K562 (cell line): Measurements from ENCODE around the gene SKAP2. TPM values are rescaled to one million over a fixed set of nuclear protein-coding genes. Genes with fewer than 3 reads are reported as not detected.

Experiments used
- ATAC-seq: fragments of 200-7000 bp; cut with Tn5 transposase; 3 replicates; pipeline ENCODE4 v1.9.1; 2020; ENCODE audit warnings: moderate library complexity
- BruUV-seq: library from RNA; stranded (reverse); fragments of 400-500 nt; replicated peaks from 2 replicates; lab custom pipeline; 2021; lab: Mats Ljungman, UMichigan
- CTCF ChIA-PET: fragments of 300-600 bp; formaldehyde crosslinking; extraction: SDS; loops from one replicate; lab custom pipeline; 2021; ENCODE audit warnings: low intra/inter-chr PET ratio; lab: Yijun Ruan, JAX
- POLR2A ChIA-PET: fragments of 300-600, 350-650 bp; sonication (Branson Sonifier 250); formaldehyde crosslinking; extraction: SDS; loops from one replicate; lab custom pipeline; 2021; ENCODE audit warnings: antibody characterized with exemption, inconsistent platforms; lab: Yijun Ruan, JAX
- DNase-seq, 4 experiments: peaks; one replicate each; pipeline versions ENCODE4 v3.0.0 to v3.0.0-alpha.2; 2011 to 2018; ENCODE audit warnings: low spot score in 3 of 4, mixed read lengths in 3 of 4; ENCODE audit errors: extremely low read depth in 1 of 4
- FAIRE-seq: peaks from 2 replicates; lab custom pipeline; 2011; peaks lifted over from hg19 to GRCh38; lab: Jason Lieb, UNC
- H2AFZ ChIP-seq: 2 replicates; pipeline ENCODE4 v1.6.0; 2011; ENCODE audit warnings: low read depth, low read length, control low read depth, inconsistent platforms
- H3K27ac ChIP-seq: fragments of 200-600 bp; 3 replicates; pipeline ENCODE4 v1.8.0; 2011; ENCODE audit warnings: low read depth, mild to moderate bottlenecking, control low read depth, inconsistent platforms, low read length, moderate library complexity, mixed read lengths; ENCODE audit errors: extremely low read depth
- H3K27me3 ChIP-seq, 2 experiments: fragments of 300-600 bp in 1 of 2; 2 replicates in 1 of 2; 3 replicates in 1 of 2; pipeline versions ENCODE4 v1.6.0 to v1.8.0; 2011; ENCODE audit warnings: inconsistent platforms in 2 of 2, low read length in 2 of 2, mild to moderate bottlenecking in 1 of 2, mixed read lengths in 1 of 2, moderate library complexity in 1 of 2; ENCODE audit not compliant: control insufficient read depth in 2 of 2, insufficient read depth in 2 of 2
- H3K36me3 ChIP-seq: fragments of 300-600 bp; 3 replicates; pipeline ENCODE4 v1.8.0; 2011; ENCODE audit warnings: mild to moderate bottlenecking, low read length, inconsistent platforms; ENCODE audit not compliant: control insufficient read depth, insufficient read depth
- H3K4me1 ChIP-seq, 2 experiments: fragments of 200-600 bp in 1 of 2; replicated peaks in 1 of 2; 2 replicates in 1 of 2; 3 replicates in 1 of 2; pipeline versions ENCODE4 v1.5.1 to v1.8.0; 2011; ENCODE audit warnings: inconsistent platforms in 2 of 2, low read length in 2 of 2, mild to moderate bottlenecking in 1 of 2, mixed read lengths in 1 of 2, moderate library complexity in 1 of 2; ENCODE audit not compliant: control insufficient read depth in 2 of 2, insufficient read depth in 2 of 2
- H3K4me2 ChIP-seq: 2 replicates; pipeline ENCODE4 v1.6.1; 2011; ENCODE audit warnings: low read length, control low read depth, inconsistent platforms, mixed read lengths; ENCODE audit not compliant: insufficient read depth
- H3K4me3 ChIP-seq: fragments of 200-600 bp; sonication (generic), shearing (Covaris generic); 2 replicates; pipeline ENCODE4 v1.5.1; 2016; ENCODE audit warnings: control low read depth, inconsistent platforms
- H3K79me2 ChIP-seq: fragments of 200-600 bp; 3 replicates; pipeline ENCODE4 v1.8.0; 2011; ENCODE audit warnings: low read length, inconsistent platforms; ENCODE audit not compliant: control insufficient read depth, insufficient read depth
- H3K9ac ChIP-seq, 2 experiments: 2 replicates each; pipeline versions ENCODE4 v1.6.0 to v1.6.1; 2011; ENCODE audit warnings: low read depth in 2 of 2, low read length in 2 of 2, control low read depth in 1 of 2, inconsistent platforms in 1 of 2, mild to moderate bottlenecking in 1 of 2, mixed read lengths in 1 of 2; ENCODE audit not compliant: insufficient read depth in 1 of 2
- H3K9me1 ChIP-seq: one replicate; pipeline ENCODE4 v1.6.0; 2011; ENCODE audit warnings: inconsistent platforms, mild to moderate bottlenecking, low read length, moderate library complexity; ENCODE audit not compliant: control insufficient read depth, insufficient read depth
- H3K9me3 ChIP-seq: replicated peaks from 2 replicates; pipeline ENCODE4 v1.5.1; 2011; ENCODE audit warnings: low read depth, low read length, inconsistent platforms; ENCODE audit not compliant: control insufficient read depth, insufficient read depth
- H4K20me1 ChIP-seq: replicated peaks from 2 replicates; pipeline ENCODE4 v1.6.1; 2011; ENCODE audit warnings: low read length, inconsistent platforms, mixed read lengths; ENCODE audit not compliant: control insufficient read depth, insufficient read depth
- BCOR ChIP-seq: fragments of 450-650 bp; IDR thresholded peaks from 2 replicates; pipeline ENCODE4 v1.6.1; 2016
- HMG20B ChIP-seq: fragments of 250-450 bp; sonication (Bioruptor Pico); IDR thresholded peaks from 2 replicates; pipeline ENCODE4 v1.5.0; 2021; ENCODE audit warnings: mild to moderate bottlenecking
- NCOR1 ChIP-seq: fragments of 450-650 bp; IDR thresholded peaks from 2 replicates; pipeline ENCODE4 v1.6.1; 2016; ENCODE audit warnings: mild to moderate bottlenecking, moderate library complexity
- PCBP1 ChIP-seq: fragments of 200-400 bp; formaldehyde crosslinking; IDR thresholded peaks from 2 replicates; pipeline ENCODE4 v1.6.1; 2018; ENCODE audit warnings: mild to moderate bottlenecking, low read depth, low read length; ENCODE audit not compliant: poor library complexity, severe bottlenecking
- PHF21A ChIP-seq: fragments of 450-650 bp; IDR thresholded peaks from 2 replicates; pipeline ENCODE4 v1.6.1; 2017; ENCODE audit warnings: low read depth, borderline replicate concordance
- SNAPC5 ChIP-seq: fragments of 250-450 bp; sonication (Bioruptor Pico); IDR thresholded peaks from 2 replicates; pipeline ENCODE4 v1.8.0; 2021; ENCODE audit warnings: moderate library complexity, mild to moderate bottlenecking, inconsistent platforms
- ZBTB49 ChIP-seq: sonication (generic); formaldehyde crosslinking; IDR thresholded peaks from 2 replicates; pipeline ENCODE4 v1.8.0; 2022; ENCODE audit warnings: missing genetic modification reagents, mild to moderate bottlenecking, borderline replicate concordance
- ZMIZ1 ChIP-seq, 2 experiments: fragments of 150-350 bp in 1 of 2; IDR thresholded peaks; 2 replicates each; pipeline ENCODE4 v1.6.1; 2012 to 2016; ENCODE audit warnings: low read depth in 2 of 2, low read length in 2 of 2, mild to moderate bottlenecking in 1 of 2, moderate library complexity in 1 of 2
- ZNF354B ChIP-seq: fragments of 250-450 bp; sonication (Bioruptor Pico); IDR thresholded peaks from 2 replicates; pipeline ENCODE4 v1.4.0; 2020
- ZNF507 ChIP-seq: conservative IDR thresholded peaks from 2 replicates; pipeline ENCODE4 v1.6.1; 2017; ENCODE audit warnings: missing genetic modification characterization, missing compliant biosample characterization
- WGBS: fragments of 100-300 bp; shearing (Covaris generic); methylation state at CpG from one replicate; pipeline ENCODE4 v1.1.6; 2016; ENCODE audit warnings: low coverage, mixed read lengths; ENCODE audit not compliant: insufficient coverage; ENCODE audit errors: missing lambda C conversion rate; 5-methylcytosine and 5-hydroxymethylcytosine counted together
- in situ Hi-C: fragments of 300-500 bp; cut with MboI; formaldehyde crosslinking; loops from 4 replicates; pipeline ENCODE4 v1.15.0; 2018; ENCODE audit warnings: inconsistent platforms, mixed read lengths
- intact Hi-C: fragments of 100-400 bp; cut with micrococcal nuclease; formaldehyde crosslinking; loops from 2 replicates; pipeline ENCODE4 v1.14.2; 2022
- polyA plus RNA-seq, 8 experiments: library from polyadenylated mRNA; depleted of rRNA in 4 of 8; stranded (reverse) in 5 of 8; unstranded in 3 of 8; fragments of >200 nt; fragmentation: Nextera tagmentation in 2 of 8; fragmentation: Illumina TruSeq in 1 of 8; extraction: Ambion mirVana in 2 of 8; extraction: Trizol in 1 of 8; gene quantifications; 2 replicates each; pipeline versions ENCODE4 v1.2.1 to v1.2.3, GENCODE V29; 2011 to 2014; ENCODE audit warnings: inconsistent platforms in 1 of 8, missing spikeins in 1 of 8
- total RNA-seq, 7 experiments: library from RNA; depleted of rRNA in 6 of 7; stranded (reverse); fragments of >200 nt in 6 of 7; fragmentation: Illumina TruSeq in 2 of 7; extraction: Trizol in 2 of 7; gene quantifications; 2 replicates each; pipeline versions ENCODE4 v1.2.1 to v1.2.3, GENCODE V29; 2011 to 2021; ENCODE audit warnings: low replicate concordance in 1 of 7

Gene SKAP2
- total and polyA plus RNA-seq, 9 of the 15 experiments (the other 6 are each of a cell fraction or from before 2014, with no cell fraction given) = 4.2 to 11.7 (median 8.3) TPM

GRCh38 chr7:26861050-26861449 lies 3.3 kb downstream of the SKAP2 start:
- TF ChIP-seq ZNF354B (CRISPR knock-in tag) (no peak), ZBTB49 (no peak), PCBP1 (no peak), ZNF507 (tag) (no peak), ZMIZ1 (IDR thresholded peaks at IDR 0.05; ENCODE audit: low read depth in 2 of 2, low read length in 2 of 2) (no peak), HMG20B (CRISPR knock-in tag) (no peak), PHF21A (no peak), BCOR (no peak), SNAPC5 (CRISPR knock-in tag) (no peak), NCOR1 (no peak)
- no peak for FAIRE-seq
- no peak overlapping the region for H2AFZ ChIP-seq
- H3K4me3 ChIP-seq = no peak overlapping the region
- intact Hi-C loops (loop anchor here (5.0 kb wide), 1 partner anchor 301 kb away; no protein-coding TSS in a partner anchor), in situ Hi-C loops (no loop called here)
- H3K27ac ChIP-seq = no peak overlapping the region
- H3K4me2 ChIP-seq = no peak overlapping the region
- ATAC-seq = no peak
- DNase-seq = no peak
- peaks cover 10% of the 10 kb centered on the region for H4K20me1 ChIP-seq
- no peak overlapping the region for H3K9ac ChIP-seq
- no TSS peak for BruUV-seq
- CTCF ChIA-PET = no interaction called here
- no peaks in the 10 kb centered on the region for H3K36me3 ChIP-seq
- H3K9me1 ChIP-seq = no peaks in the 10 kb centered on the region
- peaks cover 2 to 10% of the 10 kb centered on the region in 2 experiments; a peak in 1 of 5 replicates for H3K27me3 ChIP-seq
- 0% methylated on average over 1 of the region's 1 CpG for WGBS
- POLR2A ChIA-PET = no interaction called here
- peaks cover 9 to 10% of the 10 kb centered on the region in 2 experiments for H3K4me1 ChIP-seq
- no peaks in the 10 kb centered on the region for H3K9me3 ChIP-seq
- no peaks in the 10 kb centered on the region for H3K79me2 ChIP-seq
